A673 (cell line): Measurements from ENCODE around the gene LDLRAD3. TPM values are rescaled to one million over a fixed set of nuclear protein-coding genes. Genes with fewer than 3 reads are reported as not detected.

Experiments used
- BruUV-seq: library from RNA; stranded (reverse); fragments of 400-500 nt; replicated peaks from 2 replicates; lab custom pipeline; 2021; lab: Mats Ljungman, UMichigan
- CTCF ChIA-PET: fragments of 300-600 bp; sonication (Branson Sonifier 250); formaldehyde crosslinking; loops from one replicate; lab custom pipeline; 2022; ENCODE audit warnings: antibody characterized with exemption; lab: Charles Lee
- POLR2A ChIA-PET: fragments of 300-600 bp; sonication (Branson Sonifier 250); formaldehyde crosslinking; loops from one replicate; lab custom pipeline; 2022; ENCODE audit warnings: antibody characterized with exemption; ENCODE audit not compliant: low non-redundant PET; lab: Charles Lee
- DNase-seq: peaks from one replicate; pipeline ENCODE4 v3.0.0-alpha.2; 2015; ENCODE audit warnings: low spot score
- H3K27ac ChIP-seq: fragments of 200-600 bp; sonication (generic); 2 replicates; pipeline ENCODE4 v1.5.1; 2016; ENCODE audit warnings: mixed run types, low read depth, mild to moderate bottlenecking, mixed read lengths, antibody characterized with exemption, low read length; ENCODE audit not compliant: poor library complexity, severe bottlenecking
- H3K27me3 ChIP-seq: fragments of 200-600 bp; sonication (generic); replicated peaks from 2 replicates; pipeline ENCODE4 v1.6.1; 2017; ENCODE audit warnings: mixed run types, low read depth, mild to moderate bottlenecking, mixed read lengths, antibody characterized with exemption, low read length; ENCODE audit not compliant: insufficient read depth, poor library complexity
- H3K36me3 ChIP-seq: fragments of 200-600 bp; sonication (generic); 2 replicates; pipeline ENCODE4 v1.6.1; 2016; ENCODE audit warnings: mixed run types, mild to moderate bottlenecking, mixed read lengths, antibody characterized with exemption, low read length; ENCODE audit not compliant: insufficient read depth, poor library complexity, severe bottlenecking
- H3K4me1 ChIP-seq: fragments of 200-600 bp; sonication (generic); 2 replicates; pipeline ENCODE4 v1.6.1; 2017; ENCODE audit warnings: mixed run types, mild to moderate bottlenecking, mixed read lengths, antibody characterized with exemption, low read length; ENCODE audit not compliant: insufficient read depth, poor library complexity, severe bottlenecking
- H3K4me3 ChIP-seq: fragments of 200-600 bp; sonication (generic); 2 replicates; pipeline ENCODE4 v1.5.1; 2016; ENCODE audit warnings: low read depth, mixed run types, mild to moderate bottlenecking, mixed read lengths, low read length; ENCODE audit not compliant: poor library complexity, severe bottlenecking
- H3K9me3 ChIP-seq: fragments of 200-600 bp; sonication (generic); 2 replicates; pipeline ENCODE4 v1.6.1; 2016; ENCODE audit warnings: mixed run types, low read depth, mild to moderate bottlenecking, mixed read lengths, antibody characterized with exemption, low read length; ENCODE audit not compliant: poor library complexity, severe bottlenecking
- EZH2 ChIP-seq: fragments of 200-600 bp; sonication (generic); IDR thresholded peaks from 2 replicates; pipeline ENCODE4 v1.6.1; 2017; ENCODE audit warnings: borderline replicate concordance, low read depth, mild to moderate bottlenecking, mixed read lengths, antibody characterized with exemption, low read length; ENCODE audit not compliant: poor library complexity, severe bottlenecking
- intact Hi-C: fragments of 100-400 bp; cut with micrococcal nuclease; formaldehyde crosslinking; loops from one replicate; pipeline ENCODE4 v1.10.0; 2022; ENCODE audit not compliant: unreplicated experiment
- total RNA-seq: library from RNA; stranded (reverse); gene quantifications from 2 replicates; pipeline ENCODE4 v1.2.3, GENCODE V29; 2021
- TF ChIP-seq, protein P1 (sequence below): fragments of 300-800, 200-600 bp; sonication (generic); conservative IDR thresholded peaks from 2 replicates; pipeline ENCODE4 v1.5.1; 2017; ENCODE audit warnings: low read depth, mild to moderate bottlenecking, antibody characterized with exemption, low read length, moderate library complexity, mixed read lengths

The LDLRAD3 gene
- total RNA-seq, 1 experiment from 2014 or later, result 13.1 TPM

- no peak for DNase-seq
- Histone ChIP-seq H3K4me1 (no peaks in the 10 kb centered on the region), H3K27me3 (no peaks in the 10 kb centered on the region), H3K27ac (no peak overlapping the region), H3K36me3 (no peaks in the 10 kb centered on the region), H3K9me3 (no peaks in the 10 kb centered on the region), H3K4me3 (no peak overlapping the region)
- POLR2A ChIA-PET, result no interaction called here
- intact Hi-C loops, result no loop called here
- TF ChIP-seq EZH2, result no peak
- TF ChIP-seq, protein P1, sequence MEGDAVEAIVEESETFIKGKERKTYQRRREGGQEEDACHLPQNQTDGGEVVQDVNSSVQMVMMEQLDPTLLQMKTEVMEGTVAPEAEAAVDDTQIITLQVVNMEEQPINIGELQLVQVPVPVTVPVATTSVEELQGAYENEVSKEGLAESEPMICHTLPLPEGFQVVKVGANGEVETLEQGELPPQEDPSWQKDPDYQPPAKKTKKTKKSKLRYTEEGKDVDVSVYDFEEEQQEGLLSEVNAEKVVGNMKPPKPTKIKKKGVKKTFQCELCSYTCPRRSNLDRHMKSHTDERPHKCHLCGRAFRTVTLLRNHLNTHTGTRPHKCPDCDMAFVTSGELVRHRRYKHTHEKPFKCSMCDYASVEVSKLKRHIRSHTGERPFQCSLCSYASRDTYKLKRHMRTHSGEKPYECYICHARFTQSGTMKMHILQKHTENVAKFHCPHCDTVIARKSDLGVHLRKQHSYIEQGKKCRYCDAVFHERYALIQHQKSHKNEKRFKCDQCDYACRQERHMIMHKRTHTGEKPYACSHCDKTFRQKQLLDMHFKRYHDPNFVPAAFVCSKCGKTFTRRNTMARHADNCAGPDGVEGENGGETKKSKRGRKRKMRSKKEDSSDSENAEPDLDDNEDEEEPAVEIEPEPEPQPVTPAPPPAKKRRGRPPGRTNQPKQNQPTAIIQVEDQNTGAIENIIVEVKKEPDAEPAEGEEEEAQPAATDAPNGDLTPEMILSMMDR, result no peak
- CTCF ChIA-PET, result no interaction called here
- no TSS peak for BruUV-seq
Observed at GRCh38 chr11:36114095-36114494, 170.2 kb downstream of the LDLRAD3 start.

- H3K9me3 ChIP-seq, result no peaks in the 10 kb centered on the region
- no peaks in the 10 kb centered on the region for H3K27me3 ChIP-seq
- H3K36me3 ChIP-seq, result no peaks in the 10 kb centered on the region
- POLR2A ChIA-PET, result no interaction called here
- no peak for TF ChIP-seq EZH2
- TF ChIP-seq, protein P1, result no peak
- CTCF ChIA-PET, result no interaction called here
- no peak overlapping the region for H3K27ac ChIP-seq
- no peak for DNase-seq
- intact Hi-C loops, result no loop called here
- no peaks in the 10 kb centered on the region for H3K4me1 ChIP-seq
- H3K4me3 ChIP-seq, result no peak overlapping the region
- BruUV-seq, result no TSS peak
Observed at GRCh38 chr11:36115378-36115801, 171.5 kb downstream of the LDLRAD3 start.

DNA sequence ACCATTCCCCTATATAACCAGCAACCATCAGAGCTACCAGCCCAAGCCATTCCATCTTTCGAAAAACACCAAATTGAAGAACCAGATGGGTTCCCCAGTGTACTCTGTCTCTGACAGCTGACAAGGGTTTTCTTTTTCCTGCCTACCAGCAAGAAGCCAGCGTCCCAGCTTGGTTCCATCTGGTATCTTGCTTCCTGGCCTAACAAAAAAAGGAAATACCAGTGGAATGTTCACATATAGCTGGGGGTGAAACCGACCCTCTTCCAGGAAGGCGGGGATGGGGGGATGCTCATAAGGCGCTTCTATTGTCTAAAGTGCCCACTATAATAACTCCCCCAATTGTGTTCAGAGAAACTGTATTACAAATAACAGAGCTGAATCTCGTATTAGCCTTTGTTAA, 172.3 kb downstream of the LDLRAD3 start:
- no peak for DNase-seq
- Histone ChIP-seq H3K9me3 (no peaks in the 10 kb centered on the region), H3K27me3 (no peaks in the 10 kb centered on the region), H3K27ac (no peak overlapping the region), H3K4me1 (no peaks in the 10 kb centered on the region), H3K36me3 (no peaks in the 10 kb centered on the region), H3K4me3 (no peak overlapping the region)
- POLR2A ChIA-PET, result no interaction called here
- no TSS peak for BruUV-seq
- CTCF ChIA-PET, result interaction anchor here (0.7 kb wide), 1 partner anchor 294 kb away, joined by 4 read pairs; no protein-coding TSS in a partner anchor
- TF ChIP-seq, protein P1, result no peak
- no peak for TF ChIP-seq EZH2
- intact Hi-C loops, result no loop called here
